ENCODE measurements around the gene SH3RF1.

The SH3RF1 gene

GRCh38 chr4:169234137-169234855 is 36.5 kb downstream of the SH3RF1 start:
- TF ChIP-seq CTCF (IDR thresholded peaks at IDR 0.05; ENCODE audit: low read depth, low read length), result no peak
- no peak for TF ChIP-seq EZH2phosphoT487 (IDR thresholded peaks at IDR 0.05; ENCODE audit: low read depth)
- Histone ChIP-seq H3K36me3 (replicated peaks; ENCODE audit: low read depth, low read length) (no peaks in the 10 kb centered on the region), H4K20me1 (ENCODE audit: insufficient read depth, low read length) (no peaks in the 10 kb centered on the region), H3K4me2 (ENCODE audit: low read length) (no peak overlapping the region), H3K27me3 (ENCODE audit: low read depth, low read length) (no peaks in the 10 kb centered on the region), H3K27ac (ENCODE audit: low read length) (no peak overlapping the region), H3K9ac (ENCODE audit: low read length) (no peak overlapping the region), H3K4me3 (ENCODE audit: low read length) (no peak overlapping the region), H3K4me1 (ENCODE audit: low read length) (no peaks in the 10 kb centered on the region), H3K9me3 (ENCODE audit: insufficient read depth, low read length) (no peaks in the 10 kb centered on the region), H3K79me2 (ENCODE audit: low read length) (no peaks in the 10 kb centered on the region), H2AFZ (ENCODE audit: low read depth, low read length) (no peak overlapping the region)

GRCh38 chr4:169233691-169234090 is 37.1 kb downstream of the SH3RF1 start:
- Histone ChIP-seq H3K4me1 (ENCODE audit: low read length) (no peaks in the 10 kb centered on the region), H3K27ac (ENCODE audit: low read length) (no peak overlapping the region), H4K20me1 (ENCODE audit: insufficient read depth, low read length) (no peaks in the 10 kb centered on the region), H3K79me2 (ENCODE audit: low read length) (no peaks in the 10 kb centered on the region), H3K9ac (ENCODE audit: low read length) (no peak overlapping the region), H3K36me3 (replicated peaks; ENCODE audit: low read depth, low read length) (no peaks in the 10 kb centered on the region), H3K9me3 (ENCODE audit: insufficient read depth, low read length) (no peaks in the 10 kb centered on the region), H3K4me2 (ENCODE audit: low read length) (no peak overlapping the region), H3K27me3 (ENCODE audit: low read depth, low read length) (no peaks in the 10 kb centered on the region), H2AFZ (ENCODE audit: low read depth, low read length) (no peak overlapping the region), H3K4me3 (ENCODE audit: low read length) (no peak overlapping the region)
- TF ChIP-seq EZH2phosphoT487 (IDR thresholded peaks at IDR 0.05; ENCODE audit: low read depth), result no peak

GRCh38 chr4:169231647-169232262 is 39.0 kb downstream of the SH3RF1 start:
- H3K4me1 ChIP-seq (ENCODE audit: low read length), result no peaks in the 10 kb centered on the region
- no peak overlapping the region for H2AFZ ChIP-seq (ENCODE audit: low read depth, low read length)
- H3K4me2 ChIP-seq (ENCODE audit: low read length), result no peak overlapping the region
- H3K9me3 ChIP-seq (ENCODE audit: insufficient read depth, low read length), result no peaks in the 10 kb centered on the region
- H4K20me1 ChIP-seq (ENCODE audit: insufficient read depth, low read length), result no peaks in the 10 kb centered on the region
- H3K9ac ChIP-seq (ENCODE audit: low read length), result no peak overlapping the region
- no peak overlapping the region for H3K27ac ChIP-seq (ENCODE audit: low read length)
- no peaks in the 10 kb centered on the region for H3K36me3 ChIP-seq (replicated peaks; ENCODE audit: low read depth, low read length)
- no peaks in the 10 kb centered on the region for H3K79me2 ChIP-seq (ENCODE audit: low read length)
- TF ChIP-seq CTCF (IDR thresholded peaks at IDR 0.05; ENCODE audit: low read depth, low read length) (no peak), EZH2phosphoT487 (IDR thresholded peaks at IDR 0.05; ENCODE audit: low read depth) (no peak)
- no peak overlapping the region for H3K4me3 ChIP-seq (ENCODE audit: low read length)
- H3K27me3 ChIP-seq (ENCODE audit: low read depth, low read length), result no peaks in the 10 kb centered on the region

GRCh38 chr4:169229571-169230028 is 41.2 kb downstream of the SH3RF1 start:
- Histone ChIP-seq H3K9ac (ENCODE audit: low read length) (no peak overlapping the region), H3K9me3 (ENCODE audit: insufficient read depth, low read length) (no peaks in the 10 kb centered on the region), H3K4me1 (ENCODE audit: low read length) (no peaks in the 10 kb centered on the region), H3K4me3 (ENCODE audit: low read length) (no peak overlapping the region), H3K27me3 (ENCODE audit: low read depth, low read length) (no peaks in the 10 kb centered on the region), H3K79me2 (ENCODE audit: low read length) (no peaks in the 10 kb centered on the region), H4K20me1 (ENCODE audit: insufficient read depth, low read length) (no peaks in the 10 kb centered on the region), H3K27ac (ENCODE audit: low read length) (no peak overlapping the region), H3K4me2 (ENCODE audit: low read length) (no peak overlapping the region), H2AFZ (ENCODE audit: low read depth, low read length) (no peak overlapping the region), H3K36me3 (replicated peaks; ENCODE audit: low read depth, low read length) (no peaks in the 10 kb centered on the region)
- TF ChIP-seq CTCF (IDR thresholded peaks at IDR 0.05; ENCODE audit: low read depth, low read length), result no peak
- TF ChIP-seq EZH2phosphoT487 (IDR thresholded peaks at IDR 0.05; ENCODE audit: low read depth), result no peak
